Measurements from ENCODE around the gene AHNAK.
"Not testable (repeated sequence)": the region's sequence is repeated elsewhere in the genome, so short reads cannot be mapped to it uniquely, and the experiment has no call there.

AHNAK gene

DNA sequence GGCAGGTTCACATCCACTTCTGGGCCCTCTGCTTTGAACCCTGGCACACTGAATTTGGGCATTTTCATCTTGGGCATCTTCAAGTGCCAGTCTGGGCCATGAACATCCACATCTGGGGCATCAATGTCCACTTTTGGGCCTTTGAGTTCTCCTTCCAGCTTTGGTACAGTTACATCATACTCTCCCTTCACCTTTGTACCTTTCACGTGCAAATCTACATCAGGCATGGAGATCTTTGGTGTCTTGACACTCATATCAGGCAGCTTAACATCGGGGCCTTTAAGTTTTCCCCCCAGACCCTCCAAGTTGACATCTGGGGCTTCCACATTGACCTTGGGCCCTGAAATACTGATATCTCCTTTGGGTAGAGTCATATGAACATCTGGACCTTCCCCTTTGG, 14.5 kb downstream of the AHNAK start:
- DNase-seq = no peak

DNA sequence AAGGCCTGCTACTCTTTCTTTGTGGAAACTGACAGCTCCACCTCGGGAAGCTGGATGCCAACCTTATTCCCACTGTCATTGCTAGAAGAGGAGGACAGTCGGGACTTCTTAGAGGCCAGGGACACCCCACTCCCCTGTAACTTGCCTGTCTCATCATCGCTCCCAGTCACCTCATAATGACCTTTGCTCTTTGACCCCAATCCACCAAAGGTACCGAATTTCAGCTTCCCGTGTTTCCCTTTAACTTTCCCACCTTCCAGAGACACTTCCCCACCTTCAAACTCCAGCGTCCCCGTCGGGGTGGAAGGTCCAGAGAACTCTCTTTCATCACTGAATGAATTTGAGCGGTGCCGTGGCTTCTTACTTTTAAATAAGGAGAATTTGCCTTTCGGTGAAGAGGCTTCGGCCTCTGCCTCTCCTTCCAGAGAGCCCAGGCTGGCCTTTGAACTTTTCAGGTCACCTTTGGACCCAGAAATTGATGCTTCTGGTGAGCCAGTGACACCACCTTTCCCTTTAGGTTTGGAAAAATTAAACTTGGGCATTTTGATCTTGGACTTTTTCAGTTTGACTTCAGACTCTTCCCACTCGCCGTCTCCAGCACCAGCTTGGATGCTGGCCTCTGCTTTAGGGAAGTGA, 29.8 kb downstream of the AHNAK start:
- DNase-seq = no peak

DNA sequence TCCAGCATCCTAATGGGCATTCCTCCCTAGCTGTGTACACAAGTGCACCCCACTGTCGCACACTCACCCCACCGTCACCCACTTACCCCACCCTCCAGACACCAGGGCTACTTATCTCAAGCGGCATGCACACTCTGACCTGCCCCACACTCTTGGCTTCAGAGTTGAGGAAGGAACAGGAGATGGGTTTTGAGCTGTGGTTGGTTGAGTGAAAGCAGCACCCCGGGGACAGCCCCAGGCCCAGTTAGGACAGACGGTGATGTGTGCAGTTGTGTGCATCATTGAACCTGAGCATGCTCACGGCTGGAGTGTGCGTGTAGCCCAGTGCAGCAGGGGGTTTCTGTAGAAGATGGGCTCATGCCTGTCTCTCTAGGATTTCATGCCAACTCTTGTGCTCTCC, 32.5 kb downstream of the AHNAK start:
- DNase-seq = no peak

DNA sequence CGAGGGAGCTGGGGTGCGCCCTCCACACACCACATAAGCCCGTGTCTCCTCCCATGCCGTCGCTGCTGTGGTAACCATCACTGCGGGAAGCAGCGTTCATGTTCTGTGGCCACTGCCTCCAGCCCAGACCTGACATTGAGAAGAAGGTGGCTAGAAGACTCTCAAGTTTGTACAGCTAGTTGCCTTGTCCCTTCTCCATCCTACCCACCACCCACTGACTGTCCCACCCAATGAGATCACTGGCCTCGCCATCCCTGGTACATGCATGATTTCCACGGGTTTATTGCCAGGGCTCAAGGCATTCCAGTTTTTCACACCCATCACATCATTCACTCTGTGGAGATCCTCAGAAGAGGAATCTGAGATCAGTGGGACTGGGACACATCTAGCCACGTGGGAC, 33.0 kb downstream of the AHNAK start:
- DNase-seq = no peak

DNA sequence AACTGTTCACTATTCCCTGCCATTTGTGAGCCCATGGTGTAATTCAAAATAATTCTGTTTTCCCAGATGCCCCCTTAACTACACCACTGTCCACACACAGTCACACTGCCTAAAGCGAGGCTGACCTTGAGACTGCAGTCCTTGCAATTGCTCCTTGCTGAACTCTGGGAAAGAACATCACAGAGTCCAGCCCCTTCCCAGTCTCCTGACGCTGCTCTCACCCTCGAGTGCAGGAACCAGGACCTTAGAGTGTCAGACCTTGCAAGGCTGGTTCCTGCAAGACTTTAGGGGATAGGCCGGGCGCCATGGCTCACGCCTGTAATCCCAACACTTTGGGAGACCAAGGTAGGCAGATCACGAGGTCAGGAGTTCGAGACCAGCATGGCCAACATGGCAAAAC, 33.6 kb downstream of the AHNAK start:
- DNase-seq = no peak

DNA sequence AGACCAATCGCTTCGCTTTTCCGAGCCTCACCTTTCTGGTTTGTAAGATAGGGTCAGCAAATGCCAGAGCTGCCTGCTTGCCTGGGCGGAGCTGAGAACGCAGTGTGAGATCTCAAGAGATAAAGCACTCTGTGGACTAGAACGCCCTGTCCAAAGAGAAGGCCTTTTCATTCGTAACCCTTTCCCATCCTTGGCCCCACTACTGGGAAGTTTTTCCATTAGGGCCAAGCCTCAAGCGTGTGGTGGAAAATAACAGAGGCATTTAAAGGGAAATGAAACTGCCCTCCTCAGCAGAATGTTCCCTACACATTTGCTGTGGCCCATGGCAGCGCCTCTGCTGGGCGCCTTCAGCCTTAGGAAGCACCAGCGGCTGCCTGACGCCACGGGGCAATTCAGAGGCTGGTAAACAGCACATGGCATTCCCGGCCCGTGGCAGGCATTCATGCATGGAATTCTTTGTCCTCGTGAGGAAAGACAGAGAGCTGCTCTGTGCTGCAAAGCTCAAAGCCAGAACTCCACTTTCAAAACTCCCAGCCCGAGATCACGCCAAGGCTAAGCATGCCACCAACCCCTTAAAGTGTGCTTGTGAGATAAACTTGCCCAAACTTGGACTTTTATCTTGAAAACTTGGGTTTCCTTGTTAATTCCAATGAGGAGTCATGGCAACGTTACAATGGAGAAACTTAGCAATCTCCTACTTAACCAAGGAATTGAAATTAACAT, 38.1 kb downstream of the AHNAK start:
- peak; percentile 98 for DNase-seq

DNA sequence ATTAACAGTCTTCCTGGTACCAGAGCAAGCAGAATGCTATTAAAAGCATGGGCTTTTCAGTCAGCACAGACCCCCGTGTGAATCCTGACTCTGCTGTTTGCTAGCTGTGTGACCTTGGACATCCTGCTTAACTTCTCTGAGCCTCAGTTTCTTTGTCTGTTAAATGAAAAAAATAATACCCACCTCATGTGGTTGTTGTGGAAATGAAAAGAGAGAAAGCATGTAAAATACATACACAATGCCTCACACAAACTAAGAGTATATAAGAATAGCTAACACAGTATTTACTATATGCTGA, 39.5 kb downstream of the AHNAK start:
- no peak for DNase-seq

DNA sequence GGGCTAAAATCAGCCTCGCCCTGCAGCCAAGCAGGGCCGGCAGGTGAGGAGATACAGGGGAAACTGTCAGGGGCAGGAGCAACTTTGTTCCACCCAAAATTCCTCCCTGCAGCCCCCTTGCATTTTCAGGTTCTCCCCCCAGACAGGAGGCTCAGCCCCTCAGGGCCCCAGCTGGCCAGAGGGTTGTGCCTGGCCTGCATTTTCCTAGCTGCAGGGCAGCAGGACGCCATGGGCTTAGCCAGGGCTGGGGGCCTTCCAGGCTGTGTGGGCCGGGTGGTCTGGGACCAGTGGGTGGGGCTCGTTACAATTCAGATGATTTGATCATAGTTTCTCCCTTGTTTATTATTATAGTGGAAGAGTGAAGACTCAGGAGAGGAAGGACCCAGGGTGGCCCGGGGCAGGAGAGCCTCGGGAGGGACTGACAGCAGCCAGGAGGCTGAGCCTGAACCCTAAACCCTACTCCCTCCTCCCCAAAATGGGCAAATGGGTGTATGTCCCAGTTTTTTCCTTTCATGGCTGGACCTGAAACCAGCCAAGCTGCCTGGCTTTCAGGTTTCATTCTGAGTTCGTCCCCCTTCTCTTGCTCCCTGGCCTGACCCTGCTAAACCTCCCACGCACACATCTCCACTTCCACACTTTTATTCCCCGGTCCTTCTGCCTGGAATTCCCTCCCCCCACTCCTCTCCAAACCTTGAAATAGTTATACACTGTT, 40.0 kb downstream of the AHNAK start:
- DNase-seq = no peak

DNA sequence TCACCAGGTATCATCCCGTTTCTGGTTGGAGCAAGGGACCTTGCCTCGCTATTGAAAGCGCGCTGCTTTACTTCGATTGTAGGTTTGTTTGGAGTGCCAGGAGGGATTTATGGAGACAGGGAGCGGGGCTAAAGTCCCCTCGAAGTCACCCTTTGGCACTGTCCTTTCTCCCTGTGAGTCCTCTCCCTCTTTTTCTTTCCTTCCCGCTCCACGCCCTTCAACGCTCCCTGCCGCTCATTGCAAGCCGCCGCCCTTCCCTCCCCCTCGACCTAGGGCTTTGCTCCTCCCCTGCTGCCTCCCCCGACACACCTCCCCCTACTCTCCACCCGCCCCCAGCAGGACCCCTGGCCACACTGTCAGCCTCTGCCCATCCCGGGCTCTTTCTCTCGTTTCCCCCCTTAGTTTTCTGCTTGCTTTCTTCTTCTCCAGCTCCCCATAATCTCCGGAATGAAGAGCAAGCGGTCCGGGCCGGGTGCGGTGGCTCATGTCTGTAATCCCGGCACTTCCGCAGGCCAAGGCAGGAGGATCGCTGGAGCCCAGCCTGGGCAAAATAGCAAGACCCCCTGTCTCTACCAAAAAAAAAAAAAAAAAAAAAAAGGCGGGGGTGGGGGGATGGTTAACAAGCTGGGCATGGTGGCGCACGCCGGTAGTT, 41.0 kb downstream of the AHNAK start:
- peak; percentile 71 for DNase-seq

DNA sequence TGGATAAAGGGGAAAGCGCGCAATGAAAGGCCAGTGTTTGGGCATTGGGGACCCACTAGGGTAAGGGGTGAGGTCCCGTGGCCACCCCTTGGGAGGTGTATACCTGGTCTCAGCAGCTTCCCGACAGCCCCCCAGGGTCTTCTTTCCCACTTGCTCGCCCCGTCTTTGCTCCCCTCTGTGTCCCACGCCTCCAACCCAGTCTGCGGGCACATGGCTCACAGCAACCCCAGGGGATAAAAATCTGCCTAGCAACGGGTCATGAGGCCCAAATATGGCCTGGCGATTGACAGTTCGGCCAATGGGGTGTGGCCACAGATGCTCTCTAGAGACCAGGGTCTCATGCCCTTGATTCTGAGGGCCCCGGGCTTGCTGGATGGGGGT, 41.6 kb downstream of the AHNAK start:
- DNase-seq = no peak

DNA sequence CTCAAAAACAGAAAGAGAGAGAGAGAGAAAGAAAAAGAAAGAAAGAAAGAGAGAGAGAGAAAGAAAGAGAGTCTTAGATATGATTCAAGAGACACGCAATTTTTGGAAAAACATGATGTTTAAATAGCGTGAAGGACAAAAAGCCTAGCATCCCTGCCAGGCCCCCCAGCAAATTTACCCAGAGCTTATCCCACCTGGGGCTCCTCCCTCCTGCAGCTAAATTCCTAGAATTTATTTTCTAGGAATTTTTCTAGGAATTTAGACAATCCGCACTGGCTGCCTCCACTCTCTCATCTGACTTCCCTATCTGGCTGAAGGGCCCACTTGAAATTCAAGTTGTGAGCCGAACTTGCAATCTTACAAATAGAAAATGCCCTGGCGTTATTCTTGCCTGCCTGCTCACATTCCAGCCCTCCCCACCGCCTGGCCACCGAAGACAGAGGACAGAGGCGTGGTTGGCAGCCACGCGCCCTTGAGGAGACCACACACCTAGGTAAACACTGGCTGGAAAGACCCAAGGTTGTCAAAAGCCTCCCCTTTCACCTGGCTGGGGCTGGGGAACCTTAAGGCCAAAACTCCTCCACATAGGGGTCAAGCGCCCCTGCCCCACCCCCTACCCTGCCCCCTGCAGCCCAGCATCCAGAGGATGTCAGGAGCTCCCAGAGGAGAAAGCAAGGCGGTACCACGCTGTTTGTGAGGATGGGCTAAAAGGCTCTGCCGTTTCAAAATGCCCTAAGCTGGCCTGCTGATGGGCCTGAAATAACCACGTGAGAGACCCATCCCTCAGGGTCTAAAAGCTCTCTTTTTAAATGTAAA, 42.2 kb downstream of the AHNAK start:
- DNase-seq = peak; percentile 84

DNA sequence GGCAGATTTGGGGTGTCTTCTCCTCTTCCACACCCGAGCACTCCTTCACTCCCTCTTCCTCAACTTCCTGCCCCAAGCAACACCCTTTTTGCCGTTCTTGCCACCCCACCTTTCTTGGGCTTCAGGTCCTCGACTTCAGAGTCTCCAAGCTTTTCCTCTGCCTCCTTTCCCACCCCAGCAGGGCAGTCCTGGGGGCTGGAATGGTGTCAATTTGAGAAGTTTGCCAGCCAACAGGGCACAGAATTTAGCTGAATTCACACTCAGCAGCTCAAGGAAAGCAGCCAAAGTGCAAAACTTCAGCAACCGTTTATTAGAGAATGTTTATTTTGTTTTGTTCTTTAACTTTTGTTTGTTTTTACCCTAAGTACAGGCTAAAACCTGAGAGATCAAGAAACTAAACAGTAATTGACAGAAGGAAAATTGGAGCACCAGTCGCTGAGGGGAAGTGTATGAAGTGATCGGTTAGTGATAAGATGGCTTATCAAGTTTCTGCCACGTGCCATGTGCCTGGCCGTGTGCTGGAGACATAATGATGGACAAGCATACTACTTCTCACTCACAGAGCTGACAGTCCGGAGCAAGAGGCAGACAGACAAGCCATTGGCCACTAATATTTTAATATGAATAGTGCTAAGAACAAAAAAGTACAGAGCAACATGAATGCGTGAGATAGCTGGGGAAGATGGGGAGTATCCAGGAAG, 44.4 kb downstream of the AHNAK start:
- DNase-seq = no peak

DNA sequence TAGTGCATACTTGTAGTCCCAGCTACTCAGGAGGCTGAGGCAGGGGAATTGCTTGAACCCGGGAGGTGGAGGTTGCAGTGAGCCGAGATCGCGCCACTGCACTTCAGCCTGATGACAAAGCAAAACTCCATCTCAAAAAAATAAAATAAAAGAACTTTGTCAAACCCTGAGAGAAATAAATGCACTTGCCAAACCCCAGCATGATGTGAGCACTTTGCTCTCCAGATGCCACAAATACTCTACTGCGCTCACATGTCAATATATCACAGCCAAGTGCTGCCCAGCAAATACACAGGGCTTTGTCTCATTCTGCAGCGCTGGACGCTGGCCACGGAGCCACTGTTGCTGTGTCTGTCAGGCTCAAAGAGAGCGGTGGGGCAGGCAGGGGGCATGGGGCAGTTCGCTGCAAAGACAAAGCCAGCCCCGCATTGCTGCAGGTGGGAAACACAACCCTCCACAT, 45.1 kb downstream of the AHNAK start:
- DNase-seq = no peak

DNA sequence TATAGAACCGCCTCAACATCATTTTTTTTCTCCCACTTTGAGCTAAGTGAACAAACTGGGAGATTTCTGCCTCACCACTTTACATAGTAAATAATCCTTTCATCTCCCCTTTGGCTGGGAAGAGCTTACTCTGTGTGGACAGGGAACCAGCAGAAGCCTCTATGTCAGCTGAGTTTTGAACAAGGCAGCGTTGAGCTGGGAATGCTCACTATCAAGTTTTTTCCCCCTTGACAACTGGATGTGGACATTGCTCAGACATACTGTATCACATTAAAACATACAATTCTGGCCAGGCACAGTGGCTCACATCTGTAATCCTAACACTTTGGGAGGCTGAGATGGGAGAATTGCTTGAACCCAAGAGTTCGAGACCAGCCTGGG, 46.0 kb downstream of the AHNAK start:
- no peak for DNase-seq

DNA sequence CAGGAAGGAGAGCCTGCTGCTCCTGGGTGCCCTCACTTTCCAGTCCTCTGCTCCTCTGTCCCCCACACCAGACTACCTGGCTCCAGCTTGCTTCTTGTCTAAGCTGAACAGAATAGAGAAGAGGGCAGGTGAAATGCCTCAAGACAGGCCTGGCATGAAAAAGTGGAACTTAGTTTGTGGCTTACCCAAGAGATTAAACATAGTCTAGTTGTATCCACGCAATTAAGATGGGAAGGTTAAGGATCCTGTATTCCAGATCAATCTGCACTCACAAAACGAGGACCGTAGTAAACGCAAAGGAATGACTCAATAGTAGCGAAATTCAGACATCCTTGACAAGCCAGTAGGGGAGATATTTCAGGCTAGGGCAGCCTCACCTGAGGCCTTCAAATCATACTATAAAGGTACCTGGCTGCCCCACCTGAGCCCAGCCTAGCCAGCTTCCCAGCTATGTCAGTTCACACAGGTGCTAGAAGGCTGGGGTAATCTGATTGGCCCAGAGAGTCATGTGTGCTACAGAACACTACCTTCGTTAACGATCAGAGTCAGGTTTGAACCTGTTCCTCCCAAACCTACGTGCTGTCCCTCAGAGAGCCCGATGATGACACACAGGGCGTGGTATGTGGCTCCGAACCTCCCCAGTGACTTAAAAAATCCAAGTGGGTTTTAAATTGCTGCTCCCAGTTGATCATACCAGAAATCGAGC, 46.5 kb downstream of the AHNAK start:
- peak; percentile 85 for DNase-seq

DNA sequence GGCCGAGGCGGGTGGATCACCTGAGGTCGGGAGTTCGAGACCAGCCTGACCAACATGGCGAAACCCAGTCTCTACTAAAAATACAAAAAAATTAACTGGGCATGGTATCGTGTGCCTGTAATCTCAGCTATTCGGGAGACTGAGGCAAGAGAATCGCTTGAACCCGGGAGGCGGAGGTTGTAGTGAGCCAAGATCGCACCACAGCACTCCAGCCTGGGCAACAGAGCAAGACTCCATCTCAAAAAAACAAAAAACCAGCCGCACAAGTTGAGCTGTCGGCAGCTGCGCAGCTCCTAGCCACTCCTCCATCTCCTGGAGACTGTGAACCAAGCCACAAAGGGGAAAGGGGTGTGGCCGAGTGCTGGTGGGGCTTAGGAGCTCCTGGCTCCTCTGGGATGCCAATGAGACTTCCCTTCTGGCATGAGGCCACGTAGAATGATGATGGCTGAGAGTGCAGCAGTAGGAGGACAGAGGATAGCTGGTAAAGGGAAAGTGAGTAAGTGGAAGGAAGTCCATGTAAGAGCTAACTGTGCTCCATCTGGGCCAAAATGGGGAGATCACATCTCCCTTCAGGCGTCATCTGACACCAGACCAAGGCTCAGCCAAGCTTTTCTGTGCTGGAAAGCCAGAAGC, 47.2 kb downstream of the AHNAK start:
- DNase-seq = not testable (repeated sequence)

DNA sequence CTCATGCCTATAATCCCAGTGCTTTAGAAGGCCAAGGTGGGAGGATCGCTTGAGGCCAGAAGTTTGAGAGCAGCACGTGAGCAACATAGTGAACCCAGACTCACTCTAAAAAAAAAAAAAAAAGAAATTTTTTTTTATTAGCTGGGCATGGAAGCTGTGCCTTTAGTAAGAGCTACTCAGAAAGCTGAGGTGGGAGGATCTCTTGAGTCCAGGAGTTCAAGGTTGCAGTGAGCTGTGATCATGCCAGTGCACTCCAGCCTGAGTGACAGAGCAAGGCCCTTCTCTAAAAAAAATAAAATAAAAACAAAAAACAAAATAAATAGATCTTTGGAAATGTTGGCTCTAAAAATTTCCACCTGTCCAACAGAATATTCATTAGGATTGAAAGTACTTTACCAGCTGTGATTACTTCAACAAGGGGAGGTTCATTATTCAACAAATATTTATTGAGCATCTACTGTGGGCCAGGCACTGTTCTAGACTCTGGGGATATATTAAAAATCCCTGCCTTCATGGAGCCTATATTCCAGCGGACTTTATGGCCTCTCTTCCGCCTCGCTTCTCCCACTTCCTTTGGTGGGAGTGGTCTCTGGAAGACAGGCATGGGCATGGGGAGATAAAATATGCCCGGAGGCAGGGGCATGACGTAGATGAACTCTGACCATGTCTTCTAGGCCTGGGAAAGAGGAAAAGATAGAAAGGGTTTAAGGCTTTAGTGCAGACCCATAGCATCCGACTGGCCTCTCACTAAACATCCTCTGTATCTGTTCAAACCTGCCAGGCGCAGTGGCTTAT, 47.9 kb downstream of the AHNAK start:
- no peak for DNase-seq

DNA sequence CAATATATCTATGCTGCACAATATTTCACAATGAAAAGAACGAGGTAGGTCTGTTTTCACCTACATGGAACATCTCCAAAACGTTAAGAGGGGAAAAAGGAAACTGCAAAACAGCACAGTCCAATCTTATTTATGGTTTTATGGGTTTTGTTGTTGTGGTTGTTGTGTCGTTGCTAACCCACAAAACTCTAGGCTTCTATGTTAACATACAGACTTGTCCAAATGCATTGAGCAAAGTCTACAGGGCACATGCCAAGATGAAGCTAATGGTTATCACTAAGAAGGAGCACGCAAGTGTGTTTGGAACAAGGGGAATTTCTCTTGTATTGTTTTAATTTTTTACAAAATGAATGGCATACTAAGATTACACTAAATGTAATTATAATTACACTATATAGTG, 48.6 kb downstream of the AHNAK start:
- DNase-seq = no peak

DNA sequence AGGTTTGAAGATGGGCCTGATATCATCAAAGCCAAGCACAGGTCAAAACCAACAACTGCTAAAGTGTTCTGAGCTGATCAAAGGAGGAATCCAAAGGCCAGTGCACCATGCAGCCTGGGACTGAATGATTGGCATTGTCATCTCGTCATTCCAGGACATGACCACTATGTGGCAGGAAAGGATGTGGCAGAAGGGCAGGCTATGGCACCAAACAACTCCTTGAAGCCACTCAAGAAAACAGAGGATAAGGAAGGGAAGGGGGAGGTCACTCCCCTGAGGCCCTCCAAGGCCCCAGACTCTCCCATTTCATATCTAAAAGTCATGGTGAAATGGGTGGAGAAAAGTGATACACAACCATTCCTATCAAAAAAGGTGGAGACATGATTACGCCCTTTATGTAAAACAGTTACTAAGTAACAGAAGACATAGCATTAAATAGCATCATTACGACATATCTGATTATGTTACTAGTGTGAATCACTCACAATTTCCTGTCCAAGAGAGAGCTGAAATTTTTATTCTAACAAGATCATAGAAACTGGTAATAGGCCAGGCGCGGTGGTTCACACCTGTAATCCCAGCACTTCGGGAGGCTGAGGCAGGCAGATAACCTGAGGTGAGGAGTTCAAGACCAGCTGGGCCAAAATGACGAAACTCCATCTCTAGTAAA, 49.3 kb downstream of the AHNAK start:
- DNase-seq = peak; percentile 77

DNA sequence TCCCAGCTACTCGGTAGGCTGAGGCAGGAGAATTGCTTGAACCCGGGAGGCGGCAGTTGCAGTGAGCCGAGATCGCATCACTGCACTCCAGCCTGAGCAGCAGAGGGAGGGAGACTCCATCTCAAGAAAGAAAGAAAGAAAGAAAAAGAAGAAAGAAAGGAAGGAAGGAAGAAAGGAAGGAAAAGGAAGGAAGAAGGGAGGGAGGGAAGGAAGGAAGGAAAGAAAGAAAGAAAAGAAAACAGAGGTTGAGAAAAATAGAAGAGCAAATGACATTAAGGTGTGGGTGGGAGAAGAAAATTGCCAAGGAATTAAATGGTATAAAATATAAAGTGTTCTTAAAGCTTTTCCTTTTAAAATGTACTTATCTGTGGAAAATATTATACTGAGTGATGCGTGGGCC, 49.9 kb downstream of the AHNAK start:
- DNase-seq = no peak

Data from islet precursor cell (in vitro differentiated cells).